Nephron progenitor cell (in vitro differentiated cells): ENCODE data around the gene RNF144A.
A peak's percentile ranks its signal among the peaks of the same experiment; 100 is the strongest.

ENCODE experiments used
- DNase-seq: peaks from one replicate; pipeline ENCODE4 v3.0.0; 2021
- H3K27ac Mint-ChIP-seq: 2 replicates; pipeline ENCODE4 v1.8.0; 2021; ENCODE audit warnings: mild to moderate bottlenecking, moderate library complexity, mixed read lengths
- H3K27me3 Mint-ChIP-seq: 2 replicates; pipeline ENCODE4 v1.8.0; 2021; ENCODE audit warnings: mild to moderate bottlenecking, low read depth, mixed read lengths; ENCODE audit not compliant: poor library complexity
- H3K36me3 Mint-ChIP-seq: 2 replicates; pipeline ENCODE4 v1.8.0; 2021; ENCODE audit warnings: low read depth, mixed read lengths
- H3K4me1 Mint-ChIP-seq: 2 replicates; pipeline ENCODE4 v1.8.0; 2021; ENCODE audit warnings: mixed read lengths
- H3K4me3 Mint-ChIP-seq: 2 replicates; pipeline ENCODE4 v1.8.0; 2021; ENCODE audit warnings: mild to moderate bottlenecking, moderate library complexity, mixed read lengths
- H3K9me3 Mint-ChIP-seq: 2 replicates; pipeline ENCODE4 v1.8.0; 2021; ENCODE audit warnings: mild to moderate bottlenecking, moderate library complexity, mixed read lengths
- TF ChIP-seq, protein P1 (sequence below): fragments of 200-600 bp; sonication (generic); IDR thresholded peaks from 2 replicates; pipeline ENCODE4 v1.5.0; 2021; ENCODE audit warnings: antibody characterized with exemption

Gene RNF144A

DNA sequence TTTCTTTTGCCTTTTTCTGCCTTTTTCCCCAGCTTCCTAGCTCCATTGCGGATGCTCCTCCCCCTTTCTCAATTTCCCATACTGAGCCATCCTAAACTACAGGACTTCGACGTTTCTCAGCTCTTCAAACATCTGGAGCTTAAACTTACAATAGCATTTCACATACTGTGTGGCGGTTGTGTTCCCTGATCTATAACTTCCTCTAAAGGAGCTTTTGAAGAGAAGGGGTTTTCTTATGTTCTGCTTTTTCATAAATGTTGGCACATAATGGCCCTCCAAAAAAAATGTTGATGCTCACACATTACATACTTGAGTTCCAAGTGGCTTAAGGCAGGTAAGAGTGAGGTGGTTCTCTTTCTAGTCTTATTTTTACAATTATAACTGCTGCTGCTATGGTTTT is 87.4 kb downstream of the RNF144A start:
- Mint-ChIP-seq H3K4me3 (no peak overlapping the region), H3K36me3 (peaks cover 44% of the 10 kb centered on the region), H3K9me3 (no peaks in the 10 kb centered on the region), H3K27ac (no peak overlapping the region), H3K4me1 (peaks cover 26% of the 10 kb centered on the region), H3K27me3 (peaks cover 10% of the 10 kb centered on the region)
- TF ChIP-seq, protein P1, sequence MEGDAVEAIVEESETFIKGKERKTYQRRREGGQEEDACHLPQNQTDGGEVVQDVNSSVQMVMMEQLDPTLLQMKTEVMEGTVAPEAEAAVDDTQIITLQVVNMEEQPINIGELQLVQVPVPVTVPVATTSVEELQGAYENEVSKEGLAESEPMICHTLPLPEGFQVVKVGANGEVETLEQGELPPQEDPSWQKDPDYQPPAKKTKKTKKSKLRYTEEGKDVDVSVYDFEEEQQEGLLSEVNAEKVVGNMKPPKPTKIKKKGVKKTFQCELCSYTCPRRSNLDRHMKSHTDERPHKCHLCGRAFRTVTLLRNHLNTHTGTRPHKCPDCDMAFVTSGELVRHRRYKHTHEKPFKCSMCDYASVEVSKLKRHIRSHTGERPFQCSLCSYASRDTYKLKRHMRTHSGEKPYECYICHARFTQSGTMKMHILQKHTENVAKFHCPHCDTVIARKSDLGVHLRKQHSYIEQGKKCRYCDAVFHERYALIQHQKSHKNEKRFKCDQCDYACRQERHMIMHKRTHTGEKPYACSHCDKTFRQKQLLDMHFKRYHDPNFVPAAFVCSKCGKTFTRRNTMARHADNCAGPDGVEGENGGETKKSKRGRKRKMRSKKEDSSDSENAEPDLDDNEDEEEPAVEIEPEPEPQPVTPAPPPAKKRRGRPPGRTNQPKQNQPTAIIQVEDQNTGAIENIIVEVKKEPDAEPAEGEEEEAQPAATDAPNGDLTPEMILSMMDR: no peak
- DNase-seq: no peak

DNA sequence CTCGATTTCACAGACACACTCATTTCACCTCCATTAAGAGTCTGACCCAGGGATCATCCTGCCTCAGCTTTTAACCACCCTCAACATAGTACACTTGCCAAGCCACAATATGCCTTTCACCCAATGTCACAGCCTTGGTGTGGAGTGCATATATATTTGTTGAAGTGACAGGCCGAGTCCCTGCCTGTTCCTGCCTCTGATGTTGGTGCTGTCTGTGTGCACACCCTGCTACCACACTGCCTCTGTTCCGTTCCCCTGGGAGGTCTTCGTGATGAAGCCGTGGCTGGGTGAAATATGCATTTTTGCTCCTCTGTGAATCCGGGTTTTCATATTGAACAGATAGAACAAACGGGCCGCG is 90.3 kb downstream of the RNF144A start:
- Mint-ChIP-seq H3K36me3 (peaks cover 40% of the 10 kb centered on the region), H3K4me3 (no peak overlapping the region), H3K27me3 (peaks cover 10% of the 10 kb centered on the region), H3K27ac (peak overlapping the region; percentile 96), H3K4me1 (peaks cover 43% of the 10 kb centered on the region), H3K9me3 (no peaks in the 10 kb centered on the region)
- no peak for DNase-seq
- TF ChIP-seq, protein P1: no peak

DNA sequence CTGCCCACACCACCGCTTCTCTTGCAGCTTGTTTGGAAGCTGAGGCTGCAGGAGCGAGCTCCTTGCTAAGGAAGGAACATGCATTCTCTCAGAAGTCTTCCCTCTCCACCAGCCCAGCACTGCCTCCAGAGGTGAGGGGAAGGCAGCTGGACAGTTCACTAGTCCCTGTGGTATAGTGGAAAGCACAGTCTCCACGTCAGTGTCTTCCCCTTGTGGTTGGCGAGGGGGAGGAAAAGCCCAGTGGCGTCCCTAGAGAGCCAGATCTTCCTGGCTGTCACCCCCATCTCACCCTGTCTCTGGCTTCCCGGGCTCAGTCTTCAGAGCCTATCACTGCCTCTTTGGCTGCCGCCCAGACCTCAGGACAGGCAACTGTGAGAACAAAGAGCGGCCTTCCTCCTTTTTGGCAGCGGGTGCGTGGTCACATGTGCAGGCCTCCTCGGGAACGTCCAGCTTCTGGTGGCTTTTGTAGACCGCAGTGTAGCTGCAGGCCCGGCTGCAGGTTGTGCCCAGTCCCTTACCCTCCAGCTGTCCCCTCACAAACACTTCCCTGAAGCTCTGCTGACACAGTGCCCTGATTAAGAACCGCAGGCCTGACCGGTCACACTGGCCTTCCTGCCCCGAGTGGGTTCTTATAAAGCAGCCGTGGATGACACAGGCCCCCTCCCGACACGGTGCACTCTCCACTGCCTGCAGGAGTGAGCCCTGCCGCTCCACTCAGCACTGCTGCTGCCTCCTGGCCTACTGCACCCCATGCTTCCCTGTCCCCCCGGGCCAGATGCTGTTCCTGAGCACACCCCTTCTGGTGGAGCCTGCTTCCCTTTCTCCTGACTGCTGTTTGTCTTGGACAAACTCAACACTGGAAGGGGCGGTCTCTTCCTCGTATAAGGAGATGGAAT is 90.9 kb downstream of the RNF144A start:
- no peaks in the 10 kb centered on the region for H3K9me3 Mint-ChIP-seq
- H3K27ac Mint-ChIP-seq: peak overlapping the region; percentile 96
- peaks cover 36% of the 10 kb centered on the region for H3K36me3 Mint-ChIP-seq
- TF ChIP-seq, protein P1: no peak
- H3K27me3 Mint-ChIP-seq: peaks cover 10% of the 10 kb centered on the region
- H3K4me1 Mint-ChIP-seq: peaks cover 49% of the 10 kb centered on the region
- H3K4me3 Mint-ChIP-seq: no peak overlapping the region
- DNase-seq: no peak

DNA sequence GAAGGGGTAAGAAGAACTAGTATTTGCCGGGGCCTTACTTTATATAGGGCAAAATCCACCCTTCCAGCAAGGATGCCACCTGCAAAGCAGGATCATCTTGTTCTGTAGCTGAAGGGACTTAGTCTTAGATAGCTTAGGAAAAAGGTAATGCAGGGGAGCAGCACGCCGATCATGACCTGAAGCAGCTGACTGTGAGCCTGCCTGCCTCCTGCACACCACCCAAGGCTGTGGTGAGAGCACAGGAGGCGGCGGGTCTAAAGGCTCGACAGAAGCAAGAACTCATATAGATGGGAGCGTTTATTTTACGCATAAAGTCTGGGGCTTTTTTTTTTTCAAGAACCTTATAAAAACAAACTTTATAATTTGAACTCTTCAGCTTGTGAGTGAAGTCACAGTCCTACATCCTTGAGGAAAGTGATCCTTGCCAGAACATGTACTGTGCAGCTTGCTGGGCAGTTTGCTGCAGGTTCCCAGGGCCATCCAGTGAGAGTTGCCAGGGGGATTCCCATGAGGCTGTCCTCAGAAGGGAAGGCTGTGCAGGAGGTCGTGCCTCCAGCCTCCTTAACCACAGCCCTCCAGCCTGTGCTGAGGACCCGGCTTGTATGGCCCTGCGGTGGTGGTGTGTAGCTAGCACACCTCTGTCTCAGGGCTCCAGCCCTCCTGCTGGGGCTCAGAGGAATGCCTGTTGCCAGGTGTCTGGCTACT is 92.1 kb downstream of the RNF144A start:
- TF ChIP-seq, protein P1: no peak
- Mint-ChIP-seq H3K4me3 (no peak overlapping the region), H3K4me1 (peaks cover 62% of the 10 kb centered on the region), H3K36me3 (peaks cover 29% of the 10 kb centered on the region), H3K27ac (peak overlapping the region; percentile 76), H3K9me3 (no peaks in the 10 kb centered on the region), H3K27me3 (peaks cover 4% of the 10 kb centered on the region)
- no peak for DNase-seq

DNA sequence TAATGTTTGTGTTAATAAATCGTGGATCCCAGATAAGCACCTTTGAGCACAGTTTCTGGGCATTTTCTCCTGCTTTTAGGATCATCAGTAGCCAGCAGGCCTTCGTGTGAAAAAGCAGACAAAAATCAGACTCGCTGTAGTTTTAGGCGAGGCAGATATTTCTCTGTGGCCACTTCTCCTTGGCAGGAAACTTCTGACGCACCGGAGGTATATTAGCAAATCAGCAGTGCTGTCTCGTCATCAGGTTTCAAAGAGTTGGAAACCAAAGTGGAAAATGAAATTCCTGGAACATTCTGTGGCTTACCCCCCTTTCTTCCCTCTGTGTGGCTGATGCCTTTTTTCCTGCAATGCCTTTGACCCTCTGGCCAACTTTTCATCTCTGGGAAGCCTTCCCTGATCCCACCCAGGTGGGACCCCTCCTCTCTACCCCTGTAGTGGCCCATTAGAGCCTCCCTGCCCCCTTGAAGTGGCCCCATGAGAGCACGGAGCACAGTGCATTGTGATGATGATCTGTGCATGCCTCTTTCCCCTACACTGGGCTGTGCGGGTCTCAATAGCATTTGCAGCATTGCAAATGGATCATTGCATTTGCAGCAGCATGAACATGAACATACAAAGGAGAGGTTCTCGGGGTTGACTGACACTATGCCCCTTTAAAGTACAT is 93.3 kb downstream of the RNF144A start:
- Mint-ChIP-seq H3K4me3 (no peak overlapping the region), H3K9me3 (no peaks in the 10 kb centered on the region), H3K27ac (no peak overlapping the region), H3K36me3 (peaks cover 25% of the 10 kb centered on the region), H3K27me3 (peaks cover 4% of the 10 kb centered on the region), H3K4me1 (peaks cover 74% of the 10 kb centered on the region)
- no peak for DNase-seq
- TF ChIP-seq, protein P1: no peak
